Activated naive CD4-positive, alpha-beta T cell treated with anti-CD3 and anti-CD28 coated beads, Interleukin-2, amount 10 ng/mL, durations not matched to agents 7 days and 5 days (primary cell): Measurements from ENCODE around the gene TRIM65.

Experiments
- CTCF ChIA-PET: fragments of 350-600 bp; sonication (Branson Sonifier 250); formaldehyde crosslinking; loops from one replicate; lab custom pipeline; 2021; ENCODE audit warnings: antibody characterized with exemption; lab: Charles Lee
- DNase-seq: peaks from one replicate; pipeline ENCODE4 v3.0.0-alpha.2; 2020
- H3K27ac Mint-ChIP-seq: one replicate; pipeline ENCODE4 v1.8.0; 2021; ENCODE audit warnings: mild to moderate bottlenecking, moderate library complexity, mixed read lengths
- H3K27me3 Mint-ChIP-seq: one replicate; pipeline ENCODE4 v1.8.0; 2021; ENCODE audit warnings: mild to moderate bottlenecking, mixed read lengths
- H3K36me3 Mint-ChIP-seq: one replicate; pipeline ENCODE4 v1.8.0; 2021; ENCODE audit warnings: mixed read lengths
- H3K4me1 Mint-ChIP-seq: one replicate; pipeline ENCODE4 v1.8.0; 2021; ENCODE audit warnings: mixed read lengths
- H3K4me3 Mint-ChIP-seq: one replicate; pipeline ENCODE4 v1.8.0; 2021; ENCODE audit warnings: mild to moderate bottlenecking, moderate library complexity, mixed read lengths
- H3K9me3 Mint-ChIP-seq: one replicate; pipeline ENCODE4 v1.8.0; 2021; ENCODE audit warnings: mixed read lengths

TRIM65 gene

DNA sequence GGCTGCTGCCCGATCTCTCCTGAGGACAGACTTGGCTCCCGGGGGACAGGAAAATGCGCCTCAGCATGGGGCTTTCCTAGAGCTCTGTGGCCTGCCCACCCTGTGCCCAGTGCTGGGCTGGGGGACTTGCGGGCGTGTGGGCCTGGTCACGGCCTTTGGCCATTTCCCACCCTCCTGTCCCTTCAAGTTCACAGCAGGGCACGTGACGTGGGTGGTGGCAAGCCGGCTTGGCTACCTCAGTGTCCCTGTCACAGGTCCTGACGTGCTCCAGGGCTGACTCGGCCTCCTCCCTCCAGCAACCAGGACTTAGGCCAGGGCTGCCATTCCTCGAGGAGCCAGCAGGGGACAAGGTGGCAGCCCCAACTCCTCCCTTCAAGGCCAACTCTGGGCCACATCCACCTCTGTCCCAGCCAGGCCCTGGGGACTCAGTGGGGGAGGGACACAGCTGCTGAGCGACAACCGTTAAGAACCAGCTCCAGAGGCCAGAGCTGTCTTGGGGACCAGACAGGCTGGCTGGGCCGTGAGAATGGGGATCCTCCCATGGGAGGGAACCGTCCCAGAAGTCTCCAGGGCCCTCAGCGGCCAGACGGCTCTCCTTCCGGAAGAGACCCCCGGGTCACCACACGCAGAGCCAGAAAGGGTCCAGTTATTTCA, 51.6 kb downstream of the TRIM65 start:
- peak overlapping the region; percentile 52 for H3K4me3 Mint-ChIP-seq
- peak overlapping the region; percentile 97 for H3K27ac Mint-ChIP-seq

DNA sequence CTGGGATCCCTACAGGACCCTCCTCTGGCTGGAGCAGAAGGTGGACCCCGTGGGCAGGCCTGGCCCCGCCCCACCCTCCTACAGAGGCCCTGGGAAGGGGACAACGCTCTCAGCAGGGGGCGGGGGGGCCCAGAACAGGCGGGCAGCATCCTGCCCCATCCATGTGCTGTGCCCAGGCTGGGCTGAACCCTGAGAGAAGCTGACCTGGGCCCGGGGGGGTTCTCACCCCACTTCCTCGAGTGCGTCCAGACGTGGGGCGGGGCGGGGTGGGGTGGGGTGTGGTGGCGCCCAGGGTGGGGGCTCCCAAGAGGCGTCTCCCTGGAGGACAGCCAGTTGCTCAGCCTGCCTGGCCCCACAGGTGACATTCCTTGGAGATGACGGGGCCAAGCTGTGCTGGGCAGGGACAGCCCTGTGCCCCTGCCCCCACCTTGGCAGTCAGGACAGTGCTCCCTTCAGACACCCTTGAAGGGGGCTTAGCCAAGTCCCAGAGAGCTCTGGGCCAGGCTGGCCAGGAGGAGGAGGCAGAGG, 52.2 kb downstream of the TRIM65 start:
- DNase-seq = peak; percentile 57
- Mint-ChIP-seq H3K36me3 (peaks cover 45% of the 10 kb centered on the region), H3K9me3 (no peaks in the 10 kb centered on the region)

More for the DNA sequence above, 51.6 kb downstream of the TRIM65 start:
- H3K36me3 Mint-ChIP-seq = peaks cover 47% of the 10 kb centered on the region
- no peaks in the 10 kb centered on the region for H3K27me3 Mint-ChIP-seq
- H3K9me3 Mint-ChIP-seq = no peaks in the 10 kb centered on the region
- CTCF ChIA-PET = interaction anchor here (1.1 to 8.0 kb wide), 9 partner anchors 10 to 92 kb away, joined by 3 to 74 read pairs (median 6); partner anchors contain the start of genes GALK1 and WBP2
- H3K4me1 Mint-ChIP-seq = peaks cover 31% of the 10 kb centered on the region
- DNase-seq = peak; percentile 76

DNA sequence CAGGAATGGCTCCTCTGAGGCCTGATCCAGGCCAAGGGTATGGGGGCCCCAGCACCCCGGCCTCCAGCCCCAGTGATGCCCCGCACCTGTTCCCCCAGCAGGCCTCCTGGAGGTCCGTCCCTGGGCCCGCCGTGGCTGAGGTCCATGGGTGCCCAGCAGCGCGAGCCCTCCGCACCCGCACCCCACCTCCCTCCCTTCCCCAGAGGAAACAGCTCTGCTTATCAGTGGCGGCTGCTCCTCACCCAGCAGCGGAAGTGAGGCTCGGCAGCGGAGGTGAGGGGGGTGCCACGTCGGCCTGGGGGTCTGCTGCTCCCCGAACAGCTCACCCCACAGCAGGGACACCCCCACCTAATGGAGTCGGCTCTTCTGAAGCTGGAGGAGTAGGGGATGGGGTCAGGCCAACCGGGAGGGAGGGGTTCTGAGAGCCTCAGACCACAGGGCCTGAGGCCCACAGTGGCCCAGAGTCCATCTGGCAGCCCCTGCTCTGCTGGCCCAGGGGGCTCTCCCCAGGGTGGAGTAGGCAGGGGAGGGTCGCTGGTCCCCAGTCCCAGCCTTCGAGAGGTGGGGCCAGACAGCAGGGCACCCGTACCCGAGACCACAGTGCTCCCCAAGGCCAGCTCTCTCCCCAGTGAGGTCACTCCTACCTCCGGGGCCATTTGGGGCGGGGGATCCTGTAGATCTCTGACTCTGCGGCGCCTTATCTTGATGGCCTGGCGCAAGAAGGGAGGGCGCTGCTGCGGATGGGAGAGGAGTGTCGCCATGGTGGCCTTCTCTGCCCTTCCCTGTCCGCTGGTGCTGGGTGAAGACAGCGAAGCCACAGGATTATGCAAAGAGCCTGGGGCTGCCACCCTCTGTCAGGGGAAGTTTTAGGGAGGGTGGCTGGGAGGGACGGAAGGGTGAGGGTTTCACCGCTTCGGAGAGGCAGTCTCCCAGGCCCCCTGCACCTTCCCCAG, 52.9 kb downstream of the TRIM65 start, which contains the start of gene UNC13D:
Gene UNC13D, minus strand, starts transcription at position 828 of the 953 bp plus-strand sequence. Its CDS starts 67 bp downstream, at position 761.
- no peaks in the 10 kb centered on the region for H3K27me3 Mint-ChIP-seq
- H3K36me3 Mint-ChIP-seq = peaks cover 49% of the 10 kb centered on the region
- CTCF ChIA-PET = interaction anchor here (0.9 to 8.0 kb wide), 10 partner anchors 10 to 91 kb away, joined by 3 to 74 read pairs (median 4); partner anchors contain the start of gene WBP2
- H3K4me1 Mint-ChIP-seq = peaks cover 31% of the 10 kb centered on the region
- no peaks in the 10 kb centered on the region for H3K9me3 Mint-ChIP-seq
- peak within 1 kb of the TSS; percentile 96 for H3K4me3 Mint-ChIP-seq
- DNase-seq = peak; percentile 81
- H3K27ac Mint-ChIP-seq = peak within 1 kb of the TSS; percentile 97

More for the DNA sequence above, 52.2 kb downstream of the TRIM65 start:
- peak overlapping the region; percentile 97 for H3K27ac Mint-ChIP-seq
- peak overlapping the region; percentile 96 for H3K4me3 Mint-ChIP-seq
- H3K27me3 Mint-ChIP-seq = no peaks in the 10 kb centered on the region
- H3K4me1 Mint-ChIP-seq = peaks cover 31% of the 10 kb centered on the region
- CTCF ChIA-PET = interaction anchor here (1.1 to 8.0 kb wide), 9 partner anchors 10 to 91 kb away, joined by 3 to 74 read pairs (median 6); partner anchors contain the start of genes GALK1 and WBP2

DNA sequence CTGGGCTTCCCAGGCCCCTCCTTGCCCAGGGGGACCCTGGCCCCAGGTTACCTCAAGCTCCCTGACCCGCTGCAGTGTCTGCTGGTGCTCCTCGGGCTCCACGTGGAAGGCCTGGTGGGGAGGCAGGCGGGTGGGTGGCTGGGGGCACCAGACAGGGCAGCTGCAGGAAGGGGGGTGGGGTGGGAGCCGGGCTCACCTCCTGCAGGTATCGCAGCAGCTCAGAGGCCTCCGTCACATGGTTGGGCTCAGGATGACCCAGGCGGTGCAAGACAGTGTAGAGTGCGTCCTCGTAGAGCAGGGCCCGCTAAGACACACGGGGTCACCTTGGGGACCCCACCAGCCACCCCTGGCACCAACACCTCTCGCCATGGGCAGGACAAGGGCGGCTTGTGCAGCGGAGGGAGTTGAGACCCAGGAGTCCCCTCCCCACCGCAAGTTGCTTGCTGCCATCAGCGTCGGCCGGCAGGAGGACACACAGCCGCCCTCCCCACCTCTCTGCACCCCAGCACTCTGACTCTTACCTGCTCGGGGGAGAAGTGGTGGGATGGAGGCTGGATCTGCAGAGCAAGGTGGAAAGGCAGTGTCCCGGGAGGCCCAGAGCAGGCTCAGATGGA, 53.7 kb downstream of the TRIM65 start:
- no peaks in the 10 kb centered on the region for H3K27me3 Mint-ChIP-seq
- peak overlapping the region; percentile 96 for H3K4me3 Mint-ChIP-seq
- H3K4me1 Mint-ChIP-seq = peaks cover 28% of the 10 kb centered on the region
- peak overlapping the region; percentile 97 for H3K27ac Mint-ChIP-seq
- H3K36me3 Mint-ChIP-seq = peaks cover 46% of the 10 kb centered on the region
- DNase-seq = peak; percentile 61
- CTCF ChIA-PET = interaction anchor here (0.9 to 8.0 kb wide), 7 partner anchors 9 to 90 kb away, joined by 3 to 74 read pairs (median 5); partner anchors contain the start of gene WBP2
- no peaks in the 10 kb centered on the region for H3K9me3 Mint-ChIP-seq

DNA sequence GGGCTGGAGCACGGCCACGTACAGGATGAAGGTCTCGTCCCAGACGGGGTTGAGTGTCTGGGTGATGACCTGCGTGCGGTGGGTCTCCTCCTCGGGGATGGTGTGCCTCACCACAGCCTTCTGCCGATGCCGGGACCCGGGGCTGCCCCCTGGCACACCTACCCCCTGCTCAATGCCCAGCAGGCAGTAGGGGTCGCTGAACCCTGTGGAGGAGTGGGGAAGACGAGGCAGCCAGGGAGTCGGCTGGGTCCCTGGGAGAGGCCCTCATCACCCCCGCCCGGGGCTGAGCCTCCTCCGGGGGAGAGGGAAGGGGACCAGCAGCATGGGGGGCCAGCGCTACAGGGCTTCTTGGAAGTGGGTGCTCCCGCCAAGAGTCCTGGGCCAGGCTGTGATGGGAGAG, 54.3 kb downstream of the TRIM65 start:
- peak overlapping the region; percentile 96 for H3K4me3 Mint-ChIP-seq
- H3K4me1 Mint-ChIP-seq = peaks cover 26% of the 10 kb centered on the region
- H3K36me3 Mint-ChIP-seq = peaks cover 46% of the 10 kb centered on the region

DNA sequence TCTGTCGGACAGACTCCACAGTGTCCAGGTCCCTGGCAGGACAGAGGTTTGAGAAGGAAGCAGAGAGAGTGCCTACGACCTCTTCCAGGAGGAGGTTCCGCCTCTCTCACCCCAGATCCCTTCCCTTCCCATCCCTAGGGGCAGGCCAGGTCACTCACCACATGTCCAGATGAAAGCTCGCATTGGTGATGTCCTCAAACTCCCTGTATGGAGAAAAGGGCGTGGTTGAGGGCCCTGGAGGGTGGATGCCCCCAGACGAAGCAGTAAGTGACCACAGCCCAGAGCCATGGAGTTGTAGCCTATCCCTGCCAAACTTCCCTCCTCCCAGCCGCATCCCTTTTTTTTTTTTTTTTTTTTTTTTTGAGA, 56.0 kb downstream of the TRIM65 start:
- H3K36me3 Mint-ChIP-seq = peaks cover 35% of the 10 kb centered on the region

More for the DNA sequence above, 54.3 kb downstream of the TRIM65 start:
- Mint-ChIP-seq H3K27ac (peak overlapping the region; percentile 42), H3K27me3 (no peaks in the 10 kb centered on the region), H3K9me3 (no peaks in the 10 kb centered on the region)
- DNase-seq = no peak
- CTCF ChIA-PET = interaction anchor here (0.9 to 8.0 kb wide), 4 partner anchors 8 to 19 kb away, joined by 3 to 74 read pairs (median 30); no protein-coding TSS in a partner anchor

DNA sequence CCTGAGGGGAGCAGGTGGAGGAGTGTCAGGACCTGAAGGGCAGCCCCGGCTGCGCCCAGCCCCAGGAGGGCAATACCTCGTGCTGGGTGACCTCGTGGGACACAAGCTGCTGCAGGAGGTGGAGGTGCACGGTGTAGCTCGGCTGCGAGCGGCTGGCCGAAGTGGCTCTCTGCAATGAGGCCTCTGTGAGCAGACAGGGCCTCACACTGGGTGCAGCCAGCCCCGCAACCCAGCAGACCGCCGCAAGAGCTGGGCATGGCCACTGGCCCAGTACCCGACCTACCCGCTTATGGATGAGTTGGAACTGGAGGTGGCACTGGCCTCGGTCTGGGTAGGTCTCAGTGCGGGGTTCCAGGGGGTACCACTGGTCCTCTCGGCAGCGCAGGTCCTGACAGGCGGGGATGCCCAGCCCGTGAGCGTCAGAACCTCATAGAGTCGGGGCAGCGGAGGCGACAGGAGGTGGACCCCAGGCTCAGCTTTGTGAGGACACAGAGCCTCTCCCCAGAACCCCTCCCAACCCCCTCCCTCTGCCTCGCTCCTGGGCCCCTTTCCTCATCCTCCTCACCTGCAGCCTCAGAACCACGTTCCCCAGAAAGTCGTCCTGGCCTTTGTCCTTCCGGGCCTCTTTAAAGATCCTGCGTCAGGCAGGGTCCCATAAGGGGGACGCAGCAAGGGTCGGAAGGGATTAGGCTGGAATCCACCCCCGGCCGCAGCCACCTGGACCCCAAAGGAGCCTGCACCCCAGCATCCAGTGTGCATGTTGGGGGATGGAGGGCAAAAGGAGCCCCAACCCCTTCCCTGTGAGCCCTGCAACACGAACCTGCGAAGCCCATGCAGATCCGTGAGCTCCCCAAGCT, 56.6 kb downstream of the TRIM65 start:
- no peak overlapping the region for H3K4me3 Mint-ChIP-seq

More for the DNA sequence above, 56.0 kb downstream of the TRIM65 start:
- Mint-ChIP-seq H3K9me3 (no peaks in the 10 kb centered on the region), H3K27me3 (no peaks in the 10 kb centered on the region), H3K4me3 (no peak overlapping the region), H3K27ac (peak overlapping the region; percentile 33), H3K4me1 (peaks cover 26% of the 10 kb centered on the region)
- no peak for DNase-seq
- CTCF ChIA-PET = interaction anchor here (1.1 kb wide), 1 partner anchor 12 kb away, joined by 3 read pairs; no protein-coding TSS in a partner anchor

More for the DNA sequence above, 56.6 kb downstream of the TRIM65 start:
- Mint-ChIP-seq H3K36me3 (peaks cover 31% of the 10 kb centered on the region), H3K27me3 (no peaks in the 10 kb centered on the region), H3K27ac (peak overlapping the region; percentile 33), H3K9me3 (no peaks in the 10 kb centered on the region), H3K4me1 (peaks cover 24% of the 10 kb centered on the region)
- CTCF ChIA-PET = interaction anchor here (1.0 to 1.1 kb wide), 3 partner anchors 7 to 13 kb away, joined by 3 read pairs; no protein-coding TSS in a partner anchor
- DNase-seq = no peak
